ENCODE data around the gene C6orf52. TPM values are rescaled to one million over a fixed set of nuclear protein-coding genes. Genes with fewer than 3 reads are reported as not detected.

C6orf52 gene
- total and polyA plus RNA-seq, 2 of the 13 experiments (the other 11 are each of a cell fraction or from before 2014, with no cell fraction given) = 0.50 to 0.53 TPM

- TF ChIP-seq HBP1 (CRISPR knock-in tag; IDR thresholded peaks at IDR 0.05; ENCODE audit: low read depth) = peak; percentile 80; the same call in 1 of the 2 replicates
- peak; percentile 19; the same call in 1 of the 2 replicates for TF ChIP-seq PITX1 (CRISPR knock-in tag; IDR thresholded peaks at IDR 0.05)
- TF ChIP-seq, protein P1, sequence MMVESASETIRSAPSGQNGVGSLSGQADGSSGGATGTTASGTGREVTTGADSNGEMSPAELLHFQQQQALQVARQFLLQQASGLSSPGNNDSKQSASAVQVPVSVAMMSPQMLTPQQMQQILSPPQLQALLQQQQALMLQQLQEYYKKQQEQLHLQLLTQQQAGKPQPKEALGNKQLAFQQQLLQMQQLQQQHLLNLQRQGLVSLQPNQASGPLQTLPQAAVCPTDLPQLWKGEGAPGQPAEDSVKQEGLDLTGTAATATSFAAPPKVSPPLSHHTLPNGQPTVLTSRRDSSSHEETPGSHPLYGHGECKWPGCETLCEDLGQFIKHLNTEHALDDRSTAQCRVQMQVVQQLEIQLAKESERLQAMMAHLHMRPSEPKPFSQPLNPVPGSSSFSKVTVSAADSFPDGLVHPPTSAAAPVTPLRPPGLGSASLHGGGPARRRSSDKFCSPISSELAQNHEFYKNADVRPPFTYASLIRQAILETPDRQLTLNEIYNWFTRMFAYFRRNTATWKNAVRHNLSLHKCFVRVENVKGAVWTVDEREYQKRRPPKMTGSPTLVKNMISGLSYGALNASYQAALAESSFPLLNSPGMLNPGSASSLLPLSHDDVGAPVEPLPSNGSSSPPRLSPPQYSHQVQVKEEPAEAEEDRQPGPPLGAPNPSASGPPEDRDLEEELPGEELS (CRISPR knock-in tag; IDR thresholded peaks at IDR 0.05) = peak; percentile 30; the same call in 1 of the 2 replicates
- TF ChIP-seq RCOR2 (CRISPR knock-in tag; IDR thresholded peaks at IDR 0.05) = peak; percentile 73; the same call in 1 of the 2 replicates
- peak; percentile 1; the same call in 1 of the 2 replicates for TF ChIP-seq ZNF350 (CRISPR knock-in tag; IDR thresholded peaks at IDR 0.05; ENCODE audit: borderline replicate concordance, low read depth)
- peak; percentile 42; the same call in 1 of the 2 replicates for TF ChIP-seq ZZZ3 (CRISPR knock-in tag; IDR thresholded peaks at IDR 0.05; ENCODE audit: borderline replicate concordance)
- TF ChIP-seq, protein P2, sequence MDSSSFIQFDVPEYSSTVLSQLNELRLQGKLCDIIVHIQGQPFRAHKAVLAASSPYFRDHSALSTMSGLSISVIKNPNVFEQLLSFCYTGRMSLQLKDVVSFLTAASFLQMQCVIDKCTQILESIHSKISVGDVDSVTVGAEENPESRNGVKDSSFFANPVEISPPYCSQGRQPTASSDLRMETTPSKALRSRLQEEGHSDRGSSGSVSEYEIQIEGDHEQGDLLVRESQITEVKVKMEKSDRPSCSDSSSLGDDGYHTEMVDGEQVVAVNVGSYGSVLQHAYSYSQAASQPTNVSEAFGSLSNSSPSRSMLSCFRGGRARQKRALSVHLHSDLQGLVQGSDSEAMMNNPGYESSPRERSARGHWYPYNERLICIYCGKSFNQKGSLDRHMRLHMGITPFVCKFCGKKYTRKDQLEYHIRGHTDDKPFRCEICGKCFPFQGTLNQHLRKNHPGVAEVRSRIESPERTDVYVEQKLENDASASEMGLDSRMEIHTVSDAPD (CRISPR knock-in tag; IDR thresholded peaks at IDR 0.05) = peak; percentile 34
- 0 out of 2 replicates have a peak, but pooled peaks have one; percentile 11 for TF ChIP-seq RFXANK (CRISPR knock-in tag; IDR thresholded peaks at IDR 0.05)
- TF ChIP-seq ZNF607 (CRISPR knock-in tag; IDR thresholded peaks at IDR 0.05; ENCODE audit: borderline replicate concordance) = peak; percentile 41
- peak; percentile 39; the same call in 1 of the 2 replicates for TF ChIP-seq KMT2B (CRISPR knock-in tag; IDR thresholded peaks at IDR 0.05)
- peak; percentile 10; the same call in 1 of the 2 replicates for TF ChIP-seq ZNF629 (CRISPR knock-in tag; conservative IDR thresholded peaks at IDR 0.05)
- peak; percentile 43; the same call in 1 of the 2 replicates for TF ChIP-seq ATF3 (CRISPR knock-in tag; IDR thresholded peaks at IDR 0.05)
- TF ChIP-seq, protein P3, sequence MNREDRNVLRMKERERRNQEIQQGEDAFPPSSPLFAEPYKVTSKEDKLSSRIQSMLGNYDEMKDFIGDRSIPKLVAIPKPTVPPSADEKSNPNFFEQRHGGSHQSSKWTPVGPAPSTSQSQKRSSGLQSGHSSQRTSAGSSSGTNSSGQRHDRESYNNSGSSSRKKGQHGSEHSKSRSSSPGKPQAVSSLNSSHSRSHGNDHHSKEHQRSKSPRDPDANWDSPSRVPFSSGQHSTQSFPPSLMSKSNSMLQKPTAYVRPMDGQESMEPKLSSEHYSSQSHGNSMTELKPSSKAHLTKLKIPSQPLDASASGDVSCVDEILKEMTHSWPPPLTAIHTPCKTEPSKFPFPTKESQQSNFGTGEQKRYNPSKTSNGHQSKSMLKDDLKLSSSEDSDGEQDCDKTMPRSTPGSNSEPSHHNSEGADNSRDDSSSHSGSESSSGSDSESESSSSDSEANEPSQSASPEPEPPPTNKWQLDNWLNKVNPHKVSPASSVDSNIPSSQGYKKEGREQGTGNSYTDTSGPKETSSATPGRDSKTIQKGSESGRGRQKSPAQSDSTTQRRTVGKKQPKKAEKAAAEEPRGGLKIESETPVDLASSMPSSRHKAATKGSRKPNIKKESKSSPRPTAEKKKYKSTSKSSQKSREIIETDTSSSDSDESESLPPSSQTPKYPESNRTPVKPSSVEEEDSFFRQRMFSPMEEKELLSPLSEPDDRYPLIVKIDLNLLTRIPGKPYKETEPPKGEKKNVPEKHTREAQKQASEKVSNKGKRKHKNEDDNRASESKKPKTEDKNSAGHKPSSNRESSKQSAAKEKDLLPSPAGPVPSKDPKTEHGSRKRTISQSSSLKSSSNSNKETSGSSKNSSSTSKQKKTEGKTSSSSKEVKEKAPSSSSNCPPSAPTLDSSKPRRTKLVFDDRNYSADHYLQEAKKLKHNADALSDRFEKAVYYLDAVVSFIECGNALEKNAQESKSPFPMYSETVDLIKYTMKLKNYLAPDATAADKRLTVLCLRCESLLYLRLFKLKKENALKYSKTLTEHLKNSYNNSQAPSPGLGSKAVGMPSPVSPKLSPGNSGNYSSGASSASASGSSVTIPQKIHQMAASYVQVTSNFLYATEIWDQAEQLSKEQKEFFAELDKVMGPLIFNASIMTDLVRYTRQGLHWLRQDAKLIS (CRISPR knock-in tag; IDR thresholded peaks at IDR 0.05) = peak; percentile 100
- TF ChIP-seq, protein P4, sequence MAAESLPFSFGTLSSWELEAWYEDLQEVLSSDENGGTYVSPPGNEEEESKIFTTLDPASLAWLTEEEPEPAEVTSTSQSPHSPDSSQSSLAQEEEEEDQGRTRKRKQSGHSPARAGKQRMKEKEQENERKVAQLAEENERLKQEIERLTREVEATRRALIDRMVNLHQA (CRISPR knock-in tag; IDR thresholded peaks at IDR 0.05) = 0 out of 2 replicates have a peak, but pooled peaks have one; percentile 69
- TF ChIP-seq SOX5 (CRISPR knock-in tag; IDR thresholded peaks at IDR 0.05; ENCODE audit: borderline replicate concordance) = 0 out of 2 replicates have a peak, but pooled peaks have one; percentile 38
Measured at GRCh38 chr6:10720960-10721849, 26.8 kb upstream of the C6orf52 start (continued).
